ENCODE results near the gene EPHA1.
A peak's percentile ranks its signal among the peaks of the same experiment; 100 is the strongest.

The EPHA1 gene

GRCh38 chr7:143368387-143368786 lies 40.3 kb downstream of the EPHA1 start:
- no peak for DNase-seq

- peak; percentile 7 for DNase-seq
These were observed 40.7 kb downstream of the EPHA1 start for GRCh38 chr7:143367972-143368371.

GRCh38 chr7:143363016-143363937 lies 45.4 kb downstream of the EPHA1 start:
- DNase-seq = no peak

- DNase-seq = no peak
These were observed 46.3 kb downstream of the EPHA1 start, which contains the start of gene FAM131B for GRCh38 chr7:143362131-143363015. TSS of gene FAM131B (minus strand) at chr7:143362713. CDS start at chr7:143362603, 110 bp downstream.

- DNase-seq = no peak
These were observed 47.0 kb downstream of the EPHA1 start for GRCh38 chr7:143361552-143362130.

GRCh38 chr7:143360788-143361551 lies 47.7 kb downstream of the EPHA1 start:
- DNase-seq = no peak

GRCh38 chr7:143359771-143360353 lies 48.8 kb downstream of the EPHA1 start:
- no peak for DNase-seq

GRCh38 chr7:143358626-143359025 lies 50.0 kb downstream of the EPHA1 start:
- no peak for DNase-seq

- DNase-seq = no peak
These were observed 52.1 kb downstream of the EPHA1 start for GRCh38 chr7:143356414-143357050.

- DNase-seq = no peak
These were observed 52.9 kb downstream of the EPHA1 start for GRCh38 chr7:143355450-143356385.

GRCh38 chr7:143354965-143355364 lies 53.7 kb downstream of the EPHA1 start:
- no peak for DNase-seq

- no peak for DNase-seq
These were observed 54.3 kb downstream of the EPHA1 start for GRCh38 chr7:143354376-143354775.

GRCh38 chr7:143352531-143353002 lies 56.1 kb downstream of the EPHA1 start:
- no peak for DNase-seq

- DNase-seq = no peak
These were observed 57.1 kb downstream of the EPHA1 start for GRCh38 chr7:143351574-143351973.

- no peak for DNase-seq
These were observed 57.6 kb downstream of the EPHA1 start for GRCh38 chr7:143351060-143351459.

- DNase-seq = no peak
These were observed 60.7 kb downstream of the EPHA1 start for GRCh38 chr7:143347950-143348349.

GRCh38 chr7:143346018-143346417 lies 62.6 kb downstream of the EPHA1 start:
- DNase-seq = no peak

GRCh38 chr7:143345428-143345900 lies 63.2 kb downstream of the EPHA1 start:
- peak; percentile 54 for DNase-seq

- no peak for DNase-seq
These were observed 65.1 kb downstream of the EPHA1 start for GRCh38 chr7:143343596-143343995.

GRCh38 chr7:143341842-143342241 lies 66.8 kb downstream of the EPHA1 start:
- no peak for DNase-seq

Data from activated CD4-positive, CD25-positive, alpha-beta regulatory T cell treated with anti-CD3 and anti-CD28 coated beads, Interleukin-2, amount 50 U/mL, for 72 hours (primary cell).